Type B pancreatic cell (in vitro differentiated cells): ENCODE results near the gene MACROD1. TPM values are rescaled to one million over a fixed set of nuclear protein-coding genes. Genes with fewer than 3 reads are reported as not detected.

Experiments
- DNase-seq: peaks from one replicate; pipeline ENCODE4 v3.0.0; 2021; ENCODE audit warnings: mixed read lengths; ENCODE audit not compliant: unreplicated experiment; ENCODE audit errors: extremely low spot score
- H3K27ac Mint-ChIP-seq: 2 replicates; pipeline ENCODE4 v1.8.0; 2021; ENCODE audit warnings: mild to moderate bottlenecking, mixed read lengths
- H3K27me3 Mint-ChIP-seq: 2 replicates; pipeline ENCODE4 v1.8.0; 2021; ENCODE audit warnings: mixed read lengths
- H3K36me3 Mint-ChIP-seq: 2 replicates; pipeline ENCODE4 v1.8.0; 2021; ENCODE audit warnings: mixed read lengths
- H3K4me1 Mint-ChIP-seq: one replicate; pipeline ENCODE4 v1.8.0; 2021; ENCODE audit warnings: mixed read lengths; ENCODE audit not compliant: unreplicated experiment
- H3K4me3 Mint-ChIP-seq: 2 replicates; pipeline ENCODE4 v1.8.0; 2021; ENCODE audit warnings: mild to moderate bottlenecking, mixed read lengths
- H3K9me3 Mint-ChIP-seq: 2 replicates; pipeline ENCODE4 v1.8.0; 2021; ENCODE audit warnings: mixed read lengths
- CTCF ChIP-seq: fragments of 200-600 bp; sonication (generic); conservative IDR thresholded peaks from 2 replicates; pipeline ENCODE4 v1.5.0; 2021; ENCODE audit warnings: antibody characterized with exemption, mild to moderate bottlenecking
- total RNA-seq: library from RNA; stranded (reverse); gene quantifications from 2 replicates; pipeline ENCODE4 v1.2.1, GENCODE V29; 2021; ENCODE audit warnings: low replicate concordance

Gene MACROD1
- total RNA-seq, 1 donor from 2014 or later, result 21.1 TPM

GRCh38 chr11:64161037-64161436 lies 4.9 kb downstream of the MACROD1 start:
- Mint-ChIP-seq H3K36me3 (no peaks in the 10 kb centered on the region), H3K9me3 (no peaks in the 10 kb centered on the region), H3K27ac (no peak overlapping the region), H3K4me1 (peaks cover 6% of the 10 kb centered on the region), H3K27me3 (no peaks in the 10 kb centered on the region), H3K4me3 (no peak overlapping the region)
- no peak for TF ChIP-seq CTCF
- DNase-seq, result no peak

- TF ChIP-seq CTCF, result no peak
- no peak for DNase-seq
- H3K36me3 Mint-ChIP-seq, result no peaks in the 10 kb centered on the region
- H3K4me3 Mint-ChIP-seq, result no peak overlapping the region
- H3K27me3 Mint-ChIP-seq, result no peaks in the 10 kb centered on the region
- peaks cover 9% of the 10 kb centered on the region for H3K4me1 Mint-ChIP-seq
- H3K27ac Mint-ChIP-seq, result no peak overlapping the region
- H3K9me3 Mint-ChIP-seq, result no peaks in the 10 kb centered on the region
Observed at GRCh38 chr11:64157631-64158394, 8.1 kb downstream of the MACROD1 start.

- no peak overlapping the region for H3K27ac Mint-ChIP-seq
- no peak overlapping the region for H3K4me3 Mint-ChIP-seq
- no peaks in the 10 kb centered on the region for H3K36me3 Mint-ChIP-seq
- TF ChIP-seq CTCF, result no peak
- H3K9me3 Mint-ChIP-seq, result no peaks in the 10 kb centered on the region
- no peaks in the 10 kb centered on the region for H3K27me3 Mint-ChIP-seq
- peaks cover 9% of the 10 kb centered on the region for H3K4me1 Mint-ChIP-seq
- DNase-seq, result no peak
Observed at GRCh38 chr11:64156235-64157011, 9.5 kb downstream of the MACROD1 start.

DNA sequence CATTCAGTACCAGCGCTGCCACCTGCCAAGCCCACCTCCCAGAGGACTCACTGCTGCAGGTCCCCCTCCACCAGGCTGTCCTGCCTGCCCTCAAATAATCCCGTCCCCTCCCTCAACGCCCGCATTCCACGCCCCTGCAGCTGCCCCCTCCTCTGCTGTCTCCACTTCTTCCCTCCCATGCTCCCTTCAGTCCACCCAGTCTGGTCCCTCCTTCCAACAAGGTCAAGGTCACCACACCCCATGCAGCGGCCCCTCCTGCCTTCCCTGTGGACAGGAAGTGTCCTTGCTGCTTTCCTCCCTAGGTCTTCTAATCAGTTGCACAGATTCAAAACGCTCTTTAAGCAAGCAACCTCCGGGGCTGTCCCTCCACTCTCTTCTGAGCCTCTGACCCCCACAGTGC lies 12.1 kb downstream of the MACROD1 start:
- H3K4me3 Mint-ChIP-seq, result peak overlapping the region; percentile 23
- DNase-seq, result no peak
- H3K4me1 Mint-ChIP-seq, result peaks cover 16% of the 10 kb centered on the region
- TF ChIP-seq CTCF, result no peak
- no peaks in the 10 kb centered on the region for H3K36me3 Mint-ChIP-seq
- no peaks in the 10 kb centered on the region for H3K27me3 Mint-ChIP-seq
- no peaks in the 10 kb centered on the region for H3K9me3 Mint-ChIP-seq
- no peak overlapping the region for H3K27ac Mint-ChIP-seq

- Mint-ChIP-seq H3K4me3 (no peak overlapping the region), H3K27me3 (peaks cover 3% of the 10 kb centered on the region), H3K4me1 (peaks cover 21% of the 10 kb centered on the region), H3K36me3 (no peaks in the 10 kb centered on the region), H3K9me3 (no peaks in the 10 kb centered on the region), H3K27ac (no peak overlapping the region)
- DNase-seq, result no peak
- TF ChIP-seq CTCF, result peak; percentile 100
Observed at GRCh38 chr11:64152841-64153691, 12.8 kb downstream of the MACROD1 start.
